Choroid plexus epithelial cell (primary cell): ENCODE measurements around the gene ETS1.

Source experiments
- DNase-seq: peaks from one replicate; pipeline ENCODE4 v3.0.0-alpha.2; 2010; ENCODE audit warnings: low read depth
- H3K4me3 ChIP-seq: 2 replicates; pipeline ENCODE4 v1.5.1; 2011; ENCODE audit warnings: low read depth, mild to moderate bottlenecking, control low read depth, low read length, moderate library complexity
- CTCF ChIP-seq: conservative IDR thresholded peaks from 2 replicates; pipeline ENCODE4 v1.5.1; 2011; ENCODE audit warnings: low read depth, mild to moderate bottlenecking, control low read depth, inconsistent platforms, low read length, moderate library complexity

The ETS1 gene

GRCh38 chr11:128525411-128526243 lies 61.7 kb downstream of the ETS1 start:
- H3K4me3 ChIP-seq: no peak overlapping the region
- DNase-seq: peak; percentile 62
- no peak for TF ChIP-seq CTCF

- TF ChIP-seq CTCF: peak; percentile 4
- no peak for DNase-seq
- no peak overlapping the region for H3K4me3 ChIP-seq
These were observed 63.2 kb downstream of the ETS1 start for GRCh38 chr11:128524172-128524571.

GRCh38 chr11:128523641-128524040 lies 63.7 kb downstream of the ETS1 start:
- DNase-seq: peak; percentile 69
- H3K4me3 ChIP-seq: no peak overlapping the region
- no peak for TF ChIP-seq CTCF

- TF ChIP-seq CTCF: no peak
- H3K4me3 ChIP-seq: peak overlapping the region; percentile 82
- DNase-seq: no peak
These were observed 64.3 kb downstream of the ETS1 start for GRCh38 chr11:128522943-128523518.

GRCh38 chr11:128522055-128522942 lies 65.1 kb downstream of the ETS1 start:
- peak; percentile 97 for DNase-seq
- no peak for TF ChIP-seq CTCF

GRCh38 chr11:128521682-128522054 lies 65.7 kb downstream of the ETS1 start:
- no peak for DNase-seq
- TF ChIP-seq CTCF: no peak
- peak overlapping the region; percentile 82 for H3K4me3 ChIP-seq

More at GRCh38 chr11:128522055-128522942, 65.1 kb downstream of the ETS1 start:
- H3K4me3 ChIP-seq: peak overlapping the region; percentile 82
